NCI-H510A (cell line): ENCODE measurements around the gene RUNDC1.
"Not testable (repeated sequence)": the region's sequence is repeated elsewhere in the genome, so short reads cannot be mapped to it uniquely, and the experiment has no call there.

Experiments used
- DNase-seq: peaks from one replicate; lab custom pipeline; 2025; lab: John Stamatoyannopoulos, UW

RUNDC1 gene

GRCh38 chr17:42991471-42991870, 11.1 kb downstream of the RUNDC1 start:
- no peak for DNase-seq

- DNase-seq = no peak
These were observed 12.5 kb downstream of the RUNDC1 start for GRCh38 chr17:42992872-42993271.

- DNase-seq = not testable (repeated sequence)
These were observed 13.5 kb downstream of the RUNDC1 start for GRCh38 chr17:42993913-42994312.

GRCh38 chr17:42997390-42997983, 17.1 kb downstream of the RUNDC1 start:
- no peak for DNase-seq

- peak; percentile 98 for DNase-seq
These were observed 17.9 kb downstream of the RUNDC1 start, which contains the start of gene RPL27 for GRCh38 chr17:42997984-42998938. Gene RPL27, plus strand, starts transcription at chr17:42998419. Its CDS starts 332 bp downstream, at chr17:42998751.

DNA sequence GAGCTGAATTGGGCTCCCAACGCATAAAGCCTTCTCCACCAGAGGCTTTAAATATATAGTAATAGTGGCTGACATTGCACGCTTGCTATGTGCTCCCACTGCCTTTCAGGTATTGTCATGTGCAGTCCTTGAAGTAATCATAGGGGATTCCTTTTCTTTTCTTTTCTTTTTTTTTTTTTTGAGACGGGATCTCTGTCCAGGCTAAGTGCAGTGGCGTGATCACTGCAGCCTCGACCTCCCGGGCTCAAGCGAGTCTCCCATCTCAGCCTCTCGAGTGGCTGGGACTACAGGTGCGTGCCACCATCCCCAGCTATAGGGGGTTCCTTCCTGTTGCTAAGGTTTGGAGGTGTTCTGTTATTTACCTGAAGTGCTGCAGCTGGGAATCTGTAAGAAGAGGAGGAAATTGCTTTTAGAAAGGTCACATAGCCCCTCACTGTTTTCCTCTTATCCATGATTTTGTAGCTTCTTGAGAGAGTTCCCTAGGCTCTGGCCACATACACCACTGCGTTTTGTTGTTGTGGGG, 18.7 kb downstream of the RUNDC1 start:
- no peak for DNase-seq

DNA sequence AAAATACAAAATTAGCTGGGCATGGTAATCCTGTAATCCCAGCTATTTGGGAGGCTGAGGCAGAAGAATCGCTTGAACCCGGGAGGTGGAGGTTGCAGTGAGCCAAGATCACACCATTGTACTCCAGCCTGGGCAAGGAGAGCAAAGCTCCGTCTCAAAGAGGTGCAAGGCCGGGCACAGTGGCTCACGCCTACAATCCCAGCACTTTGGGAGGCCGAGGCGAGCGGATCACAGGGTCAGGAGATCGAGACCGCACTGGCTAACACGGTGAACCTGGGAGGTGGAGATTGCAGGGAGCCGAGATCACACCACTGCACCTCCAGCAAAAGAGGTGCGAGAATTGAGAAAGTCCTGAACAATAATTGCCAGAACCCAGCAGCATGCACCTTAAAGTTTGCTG, 20.5 kb downstream of the RUNDC1 start:
- DNase-seq = not testable (repeated sequence)

- no peak for DNase-seq
These were observed 23.3 kb downstream of the RUNDC1 start for GRCh38 chr17:43003542-43004172.

DNA sequence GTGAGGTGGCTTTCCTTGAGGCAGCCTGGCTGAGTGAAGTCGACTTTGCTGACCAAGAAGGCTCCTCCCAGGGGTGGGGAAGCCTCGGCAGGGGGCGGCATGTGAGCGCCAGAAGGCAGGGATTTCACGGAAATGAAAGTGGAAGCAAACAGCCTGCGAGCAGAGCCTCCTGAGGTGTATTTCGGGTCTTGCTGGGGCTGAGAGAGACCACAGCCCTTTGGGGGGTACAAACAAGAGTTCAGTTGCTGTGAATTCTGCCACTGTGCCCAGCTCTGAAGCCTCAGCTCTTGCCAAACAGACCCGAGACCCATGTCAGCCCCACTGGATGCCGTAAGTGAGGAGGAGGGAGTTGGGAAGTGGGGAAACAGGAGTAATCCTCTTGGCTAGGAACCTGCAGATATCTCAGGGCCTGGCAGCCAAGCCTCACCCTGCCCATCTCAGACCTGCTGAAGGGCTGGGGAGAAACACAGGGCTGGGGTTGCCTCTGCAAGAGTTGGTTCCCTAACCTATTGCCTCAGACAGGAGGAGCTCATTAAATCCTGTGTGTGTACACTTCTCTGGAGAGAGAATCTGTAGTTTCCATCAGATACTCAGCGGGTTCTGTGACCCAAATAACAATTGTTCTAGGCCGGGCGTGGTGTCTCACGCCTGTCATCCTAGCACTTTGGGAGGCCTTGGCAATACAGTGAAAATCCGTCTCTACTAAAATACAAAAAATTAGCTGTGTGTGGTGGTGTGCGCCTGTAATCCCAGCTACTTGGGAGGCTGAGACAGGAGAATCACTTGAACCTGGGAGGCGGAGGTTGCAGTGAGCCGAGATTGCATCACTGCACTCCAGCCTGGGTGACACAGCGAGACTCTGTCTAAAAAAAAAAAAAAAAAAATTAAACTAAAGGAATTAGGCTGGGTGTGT, 26.5 kb downstream of the RUNDC1 start, which contains the start of gene IFI35:
Gene IFI35 (plus strand): TSS at position 146 of the 913 bp plus-strand sequence. CDS start 164 bp downstream, at position 310.
- DNase-seq = no peak

GRCh38 chr17:43010667-43011308, 30.4 kb downstream of the RUNDC1 start:
- DNase-seq = no peak

DNA sequence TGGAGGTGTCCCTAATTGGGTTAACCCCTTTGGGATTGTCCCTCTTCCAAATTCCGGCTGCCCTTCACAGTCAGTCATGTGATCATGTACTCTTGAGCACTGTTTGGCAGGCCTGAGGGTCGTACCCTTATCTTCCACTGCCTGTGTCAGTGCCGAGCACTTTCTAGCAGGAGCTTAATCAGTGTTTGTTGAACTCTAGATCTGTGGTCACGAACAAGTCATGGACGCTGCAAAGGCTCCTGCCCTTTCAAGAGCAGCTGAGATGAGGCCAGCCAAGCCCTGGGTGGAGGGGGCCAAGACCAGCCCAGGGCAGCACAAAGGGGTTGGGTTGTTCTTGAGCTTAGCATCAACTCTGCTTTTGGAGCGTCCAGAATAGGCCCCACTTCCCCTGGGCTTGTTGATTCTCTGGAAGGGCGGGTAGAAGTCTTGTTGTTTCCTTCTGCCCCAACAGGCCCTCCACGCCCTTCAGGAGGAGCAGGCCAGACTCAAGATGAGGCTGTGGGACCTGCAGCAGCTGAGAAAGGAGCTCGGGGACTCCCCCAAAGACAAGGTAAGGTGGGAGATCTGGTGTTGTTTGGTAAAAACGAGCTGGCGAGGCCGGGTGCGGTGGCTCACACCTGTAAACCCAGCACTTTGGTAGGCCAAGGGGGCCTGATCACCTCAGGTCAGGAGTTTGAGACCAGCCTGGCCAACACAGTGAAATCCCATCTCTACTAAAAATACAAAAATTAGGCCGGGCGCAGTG, 31.5 kb downstream of the RUNDC1 start:
- no peak for DNase-seq

DNA sequence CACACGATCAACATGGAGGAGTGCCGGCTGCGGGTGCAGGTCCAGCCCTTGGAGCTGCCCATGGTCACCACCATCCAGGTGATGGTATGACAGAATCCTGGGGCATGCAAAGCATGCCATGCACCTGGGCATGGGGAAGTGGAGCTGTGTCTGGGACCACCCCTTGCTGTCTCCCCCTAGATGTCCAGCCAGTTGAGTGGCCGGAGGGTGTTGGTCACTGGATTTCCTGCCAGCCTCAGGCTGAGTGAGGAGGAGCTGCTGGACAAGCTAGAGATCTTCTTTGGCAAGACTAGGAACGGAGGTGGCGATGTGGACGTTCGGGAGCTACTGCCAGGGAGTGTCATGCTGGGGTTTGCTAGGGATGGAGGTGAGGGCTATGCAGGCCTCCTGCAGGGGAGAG, 32.9 kb downstream of the RUNDC1 start:
- no peak for DNase-seq

- DNase-seq = no peak
These were observed 33.8 kb downstream of the RUNDC1 start for GRCh38 chr17:43014020-43014648.

- DNase-seq = no peak
These were observed 34.5 kb downstream of the RUNDC1 start for GRCh38 chr17:43014649-43015542.

DNA sequence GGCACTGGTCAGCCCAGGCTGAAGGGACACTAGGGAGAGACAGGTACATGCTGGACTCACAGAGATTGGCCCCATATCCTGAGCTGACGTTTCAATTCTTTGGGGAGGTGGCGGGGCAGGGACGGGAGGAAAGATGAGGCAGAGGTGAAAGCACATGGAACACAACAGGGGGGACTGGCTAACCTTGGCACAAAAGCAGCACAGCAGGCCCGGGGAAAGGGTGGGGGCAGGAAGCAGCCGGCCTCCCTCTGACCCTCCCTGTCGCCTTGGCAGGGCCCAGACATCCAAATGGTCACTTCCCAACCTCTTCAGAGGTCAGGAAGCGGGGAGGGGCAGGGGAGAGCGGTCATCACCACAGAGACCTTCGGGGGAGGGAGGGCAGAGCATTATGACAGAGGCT, 35.2 kb downstream of the RUNDC1 start:
- no peak for DNase-seq

DNA sequence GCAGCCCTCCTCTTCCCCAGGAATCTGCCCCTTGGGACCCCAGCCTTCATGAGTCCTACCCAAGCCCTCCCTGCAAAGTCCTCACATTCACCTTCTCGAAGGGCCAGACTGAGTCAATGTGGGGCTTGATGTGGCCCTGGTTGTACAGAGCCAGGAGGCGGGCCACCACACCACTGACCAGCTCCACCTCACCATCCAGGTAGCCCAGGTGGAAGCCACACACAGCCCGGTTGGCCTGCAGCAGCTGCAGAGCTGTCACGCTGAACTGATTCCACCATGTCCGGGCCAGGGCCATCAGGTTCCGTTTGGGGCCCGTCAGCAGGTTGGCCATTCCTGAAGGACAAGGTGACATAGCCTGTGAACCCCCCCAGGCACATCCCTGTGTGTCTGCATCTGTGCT, 35.9 kb downstream of the RUNDC1 start:
- no peak for DNase-seq

GRCh38 chr17:43018008-43018853, 37.9 kb downstream of the RUNDC1 start:
- peak; percentile 11 for DNase-seq

DNA sequence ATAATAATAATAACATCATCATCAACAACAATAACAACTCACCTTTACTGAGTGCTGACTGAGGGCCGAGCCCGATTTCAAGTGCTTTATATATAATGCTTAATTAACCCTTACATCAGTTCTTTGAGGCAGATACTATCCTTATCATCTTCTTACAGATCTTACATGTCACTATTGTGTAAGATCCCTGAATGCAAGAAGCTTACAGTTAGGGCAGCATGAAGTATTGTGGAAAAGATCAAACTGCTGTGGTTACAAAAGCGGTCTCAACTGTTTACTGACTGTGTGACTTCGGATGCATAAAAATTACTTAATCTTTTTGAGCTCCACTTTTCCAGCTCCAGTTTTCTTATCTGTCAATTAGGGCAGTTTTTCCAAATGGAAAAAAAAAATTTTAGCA, 38.6 kb downstream of the RUNDC1 start:
- DNase-seq = no peak
